NCI-H2196 treated with DMSO at 0.1 percent for 48 hours (cell line): ENCODE measurements around the gene CSH1.
"Not testable (repeated sequence)": the region's sequence is repeated elsewhere in the genome, so short reads cannot be mapped to it uniquely, and the experiment has no call there.

ENCODE experiments used
- DNase-seq: peaks from one replicate; lab custom pipeline; 2025; ENCODE audit not compliant: unreplicated experiment; lab: John Stamatoyannopoulos, UW

CSH1 gene

GRCh38 chr17:63896524-63897354, at the start of gene CSH1:
Gene CSH1 (minus strand): TSS chr17:63896574. CDS start chr17:63896511, 63 bp downstream.
- not testable (repeated sequence) for DNase-seq

- no peak for DNase-seq
Observed at GRCh38 chr17:63945784-63946439, 49.5 kb upstream of the CSH1 start.

GRCh38 chr17:63944736-63945499, 48.5 kb upstream of the CSH1 start:
- DNase-seq = no peak

GRCh38 chr17:63943745-63944144, 47.4 kb upstream of the CSH1 start:
- DNase-seq = no peak

- no peak for DNase-seq
Observed at GRCh38 chr17:63942309-63942985, 46.1 kb upstream of the CSH1 start.

GRCh38 chr17:63941751-63942150, 45.4 kb upstream of the CSH1 start:
- DNase-seq = no peak

GRCh38 chr17:63941162-63941561, 44.8 kb upstream of the CSH1 start:
- DNase-seq = no peak

- DNase-seq = no peak
Observed at GRCh38 chr17:63940584-63940983, 44.2 kb upstream of the CSH1 start.

GRCh38 chr17:63939884-63940283, 43.5 kb upstream of the CSH1 start:
- DNase-seq = no peak

- DNase-seq = no peak
Observed at GRCh38 chr17:63939401-63939800, 43.0 kb upstream of the CSH1 start.

- DNase-seq = no peak
Observed at GRCh38 chr17:63937920-63938319, 41.5 kb upstream of the CSH1 start.

GRCh38 chr17:63937319-63937718, 40.9 kb upstream of the CSH1 start:
- DNase-seq = no peak

- DNase-seq = no peak
Observed at GRCh38 chr17:63934183-63935112, 38.1 kb upstream of the CSH1 start.

- DNase-seq = no peak
Observed at GRCh38 chr17:63933598-63933997, 37.2 kb upstream of the CSH1 start.

- DNase-seq = no peak
Observed at GRCh38 chr17:63932721-63933120, 36.3 kb upstream of the CSH1 start.

GRCh38 chr17:63931981-63932561, 35.7 kb upstream of the CSH1 start, which contains the start of gene CD79B:
Gene CD79B (minus strand): TSS chr17:63932331. CDS start chr17:63932261, 70 bp downstream.
- no peak for DNase-seq

GRCh38 chr17:63930951-63931575, 34.7 kb upstream of the CSH1 start:
- no peak for DNase-seq

- DNase-seq = no peak
Observed at GRCh38 chr17:63929860-63930766, 33.7 kb upstream of the CSH1 start.
